ENCODE data around the gene MOB3A. TPM values are rescaled to one million over a fixed set of nuclear protein-coding genes. Genes with fewer than 3 reads are reported as not detected.
A peak's percentile ranks its signal among the peaks of the same experiment; 100 is the strongest.

The MOB3A gene
- total and polyA plus RNA-seq, 2 of the 13 experiments (the other 11 are each of a cell fraction or from before 2014, with no cell fraction given), result 3.5 to 17.8 TPM

DNA sequence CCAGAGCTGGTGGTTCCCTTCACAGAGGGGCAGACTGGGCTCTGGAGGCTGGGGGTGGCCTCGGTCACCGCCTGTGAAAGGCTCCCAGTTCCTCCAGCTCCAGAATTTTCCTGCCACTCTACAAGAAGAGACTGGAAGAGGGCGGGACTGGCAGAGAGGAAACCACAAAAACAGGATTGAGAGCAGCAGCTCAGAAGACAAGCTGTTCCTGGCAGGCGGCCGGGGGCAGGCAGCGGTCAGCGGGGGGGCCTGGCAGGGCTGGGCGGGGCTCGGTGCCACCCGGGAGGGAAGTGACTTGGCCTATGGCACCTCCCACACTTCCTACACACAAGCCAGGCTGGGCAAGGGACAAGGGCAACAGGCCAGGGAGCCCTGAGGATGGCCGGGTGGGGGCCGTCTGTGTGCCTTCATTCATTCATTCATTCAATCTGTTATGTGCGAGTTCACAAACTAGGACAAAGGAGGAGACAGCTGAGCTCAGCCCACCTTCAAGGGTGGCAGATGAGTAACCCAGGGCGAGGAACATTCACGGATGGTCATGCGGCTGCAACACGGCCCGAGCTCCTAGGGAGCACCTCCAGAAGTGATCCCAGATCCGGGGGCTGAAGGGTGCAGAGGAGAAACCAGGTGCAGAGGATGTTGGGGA, 63.7 kb downstream of the MOB3A start (continued):
- TF ChIP-seq KDM3A (CRISPR knock-in tag; IDR thresholded peaks at IDR 0.05; ENCODE audit: low read depth) (no peak), KLF6 (CRISPR knock-in tag; IDR thresholded peaks at IDR 0.05) (no peak), ZNF253 (CRISPR knock-in tag; IDR thresholded peaks at IDR 0.05; ENCODE audit: borderline replicate concordance) (no peak), MXD4 (CRISPR knock-in tag; IDR thresholded peaks at IDR 0.05) (no peak), MIER2 (CRISPR knock-in tag; IDR thresholded peaks at IDR 0.05) (no peak), FOXP1 (IDR thresholded peaks at IDR 0.05) (no peak), FOXP1 (CRISPR knock-in tag; IDR thresholded peaks at IDR 0.05) (no peak), RXRA (CRISPR knock-in tag; IDR thresholded peaks at IDR 0.05) (peak; percentile 20; the same call in 1 of the 2 replicates), BCL6 (CRISPR knock-in tag; IDR thresholded peaks at IDR 0.05) (no peak), SNAI1 (CRISPR knock-in tag; IDR thresholded peaks at IDR 0.05; ENCODE audit: borderline replicate concordance) (no peak), GRHL1 (CRISPR knock-in tag; conservative IDR thresholded peaks at IDR 0.05) (no peak), AKAP8 (CRISPR knock-in tag; IDR thresholded peaks at IDR 0.05) (no peak), HDAC6 (IDR thresholded peaks at IDR 0.05; ENCODE audit: low read depth, low read length) (no peak), SP1 (IDR thresholded peaks at IDR 0.05) (no peak), SP1 (CRISPR knock-in tag; IDR thresholded peaks at IDR 0.05) (no peak), ZFYVE20 (CRISPR knock-in tag; IDR thresholded peaks at IDR 0.05; ENCODE audit: borderline replicate concordance, low read depth) (no peak), ZNF724P (CRISPR knock-in tag; IDR thresholded peaks at IDR 0.05; ENCODE audit: borderline replicate concordance) (no peak), SAP130 (CRISPR knock-in tag; IDR thresholded peaks at IDR 0.05; ENCODE audit: low read depth) (0 out of 2 replicates have a peak, but pooled peaks have one; percentile 10), RNF2 (conservative IDR thresholded peaks at IDR 0.05; ENCODE audit: low read depth) (no peak), PHF21A (CRISPR knock-in tag; IDR thresholded peaks at IDR 0.05) (no peak), ZMYM4 (CRISPR knock-in tag; IDR thresholded peaks at IDR 0.05) (no peak), ZNF788 (CRISPR knock-in tag; IDR thresholded peaks at IDR 0.05; ENCODE audit: borderline replicate concordance) (no peak), ZNF446 (CRISPR knock-in tag; IDR thresholded peaks at IDR 0.05) (no peak), SNRNP70 (IDR thresholded peaks at IDR 0.05; ENCODE audit: low read depth, low read length) (no peak), ZBTB20 (CRISPR knock-in tag; IDR thresholded peaks at IDR 0.05; ENCODE audit: borderline replicate concordance, low read depth) (no peak), MED8 (CRISPR knock-in tag; IDR thresholded peaks at IDR 0.05; ENCODE audit: insufficient replicate concordance) (no peak), MEIS1 (CRISPR knock-in tag; IDR thresholded peaks at IDR 0.05; ENCODE audit: borderline replicate concordance) (no peak), SP5 (CRISPR knock-in tag; IDR thresholded peaks at IDR 0.05; ENCODE audit: borderline replicate concordance, low read depth) (no peak)
- TF ChIP-seq, protein P1, sequence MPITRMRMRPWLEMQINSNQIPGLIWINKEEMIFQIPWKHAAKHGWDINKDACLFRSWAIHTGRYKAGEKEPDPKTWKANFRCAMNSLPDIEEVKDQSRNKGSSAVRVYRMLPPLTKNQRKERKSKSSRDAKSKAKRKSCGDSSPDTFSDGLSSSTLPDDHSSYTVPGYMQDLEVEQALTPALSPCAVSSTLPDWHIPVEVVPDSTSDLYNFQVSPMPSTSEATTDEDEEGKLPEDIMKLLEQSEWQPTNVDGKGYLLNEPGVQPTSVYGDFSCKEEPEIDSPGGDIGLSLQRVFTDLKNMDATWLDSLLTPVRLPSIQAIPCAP (CRISPR knock-in tag; IDR thresholded peaks at IDR 0.05; ENCODE audit: low read depth), result no peak
- TF ChIP-seq, protein P2, sequence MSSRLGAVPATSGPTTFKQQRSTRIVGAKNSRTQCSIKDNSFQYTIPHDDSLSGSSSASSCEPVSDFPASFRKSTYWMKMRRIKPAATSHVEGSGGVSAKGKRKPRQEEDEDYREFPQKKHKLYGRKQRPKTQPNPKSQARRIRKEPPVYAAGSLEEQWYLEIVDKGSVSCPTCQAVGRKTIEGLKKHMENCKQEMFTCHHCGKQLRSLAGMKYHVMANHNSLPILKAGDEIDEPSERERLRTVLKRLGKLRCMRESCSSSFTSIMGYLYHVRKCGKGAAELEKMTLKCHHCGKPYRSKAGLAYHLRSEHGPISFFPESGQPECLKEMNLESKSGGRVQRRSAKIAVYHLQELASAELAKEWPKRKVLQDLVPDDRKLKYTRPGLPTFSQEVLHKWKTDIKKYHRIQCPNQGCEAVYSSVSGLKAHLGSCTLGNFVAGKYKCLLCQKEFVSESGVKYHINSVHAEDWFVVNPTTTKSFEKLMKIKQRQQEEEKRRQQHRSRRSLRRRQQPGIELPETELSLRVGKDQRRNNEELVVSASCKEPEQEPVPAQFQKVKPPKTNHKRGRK (CRISPR knock-in tag; IDR thresholded peaks at IDR 0.05), result no peak

Data from HepG2 (cell line).